ENCODE data around the gene TTC8.
"Not testable (repeated sequence)": the region's sequence is repeated elsewhere in the genome, so short reads cannot be mapped to it uniquely, and the experiment has no call there.

TTC8 gene

GRCh38 chr14:88802596-88802995, 21.9 kb upstream of the TTC8 start:
- Histone ChIP-seq H3K27me3 (ENCODE audit: insufficient read depth, low read length) (no peaks in the 10 kb centered on the region), H3K9me3 (ENCODE audit: low read length) (no peaks in the 10 kb centered on the region), H2AFZ (ENCODE audit: low read depth, low read length) (no peak overlapping the region), H3K4me3 (ENCODE audit: low read length) (no peak overlapping the region), H3K36me3 (ENCODE audit: insufficient read depth, low read length) (no peaks in the 10 kb centered on the region), H3K4me1 (ENCODE audit: insufficient read depth, low read length) (no peaks in the 10 kb centered on the region)

- Histone ChIP-seq H3K27me3 (ENCODE audit: insufficient read depth, low read length) (no peaks in the 10 kb centered on the region), H3K4me3 (ENCODE audit: low read length) (no peak overlapping the region), H3K9me3 (ENCODE audit: low read length) (peaks cover 3% of the 10 kb centered on the region), H3K4me1 (ENCODE audit: insufficient read depth, low read length) (no peaks in the 10 kb centered on the region), H2AFZ (ENCODE audit: low read depth, low read length) (no peak overlapping the region), H3K36me3 (ENCODE audit: insufficient read depth, low read length) (no peaks in the 10 kb centered on the region)
These were observed 20.4 kb upstream of the TTC8 start for GRCh38 chr14:88804035-88804434.

DNA sequence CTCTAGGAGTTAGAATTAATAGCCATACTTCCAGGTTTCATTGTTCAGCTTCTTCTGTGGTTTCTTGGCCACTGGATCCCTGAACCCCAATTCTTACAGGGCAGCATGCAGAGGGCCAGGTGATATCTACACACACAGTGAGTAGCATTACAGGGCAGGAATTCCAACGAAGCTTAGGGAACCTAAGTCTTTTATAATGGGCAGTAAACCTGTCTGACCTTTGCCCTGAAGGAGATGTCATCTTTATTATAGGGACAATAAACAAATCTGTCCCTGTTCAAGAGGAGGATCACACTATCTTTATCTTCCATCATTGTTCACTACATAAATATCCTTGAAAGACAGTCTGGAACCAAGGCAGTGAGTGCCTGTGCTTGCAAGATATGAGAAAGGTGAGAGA, 20.0 kb upstream of the TTC8 start:
- Histone ChIP-seq H3K9me3 (ENCODE audit: low read length) (peaks cover 3% of the 10 kb centered on the region), H3K27me3 (ENCODE audit: insufficient read depth, low read length) (no peaks in the 10 kb centered on the region), H3K4me1 (ENCODE audit: insufficient read depth, low read length) (no peaks in the 10 kb centered on the region), H2AFZ (ENCODE audit: low read depth, low read length) (no peak overlapping the region), H3K4me3 (ENCODE audit: low read length) (no peak overlapping the region), H3K36me3 (ENCODE audit: insufficient read depth, low read length) (no peaks in the 10 kb centered on the region)

- H3K36me3 ChIP-seq (ENCODE audit: insufficient read depth, low read length), result no peaks in the 10 kb centered on the region
- H3K27me3 ChIP-seq (ENCODE audit: insufficient read depth, low read length), result no peaks in the 10 kb centered on the region
- no peak overlapping the region for H2AFZ ChIP-seq (ENCODE audit: low read depth, low read length)
- H3K9me3 ChIP-seq (ENCODE audit: low read length), result peaks cover 3% of the 10 kb centered on the region
- H3K4me3 ChIP-seq (ENCODE audit: low read length), result no peak overlapping the region
- no peaks in the 10 kb centered on the region for H3K4me1 ChIP-seq (ENCODE audit: insufficient read depth, low read length)
These were observed 16.1 kb upstream of the TTC8 start for GRCh38 chr14:88808359-88808758.

GRCh38 chr14:88815980-88816379, 8.5 kb upstream of the TTC8 start:
- H3K27me3 ChIP-seq (ENCODE audit: insufficient read depth, low read length), result no peaks in the 10 kb centered on the region
- no peak overlapping the region for H2AFZ ChIP-seq (ENCODE audit: low read depth, low read length)
- H3K9me3 ChIP-seq (ENCODE audit: low read length), result no peaks in the 10 kb centered on the region
- H3K4me3 ChIP-seq (ENCODE audit: low read length), result no peak overlapping the region
- no peaks in the 10 kb centered on the region for H3K36me3 ChIP-seq (ENCODE audit: insufficient read depth, low read length)
- H3K4me1 ChIP-seq (ENCODE audit: insufficient read depth, low read length), result no peaks in the 10 kb centered on the region

- no peaks in the 10 kb centered on the region for H3K9me3 ChIP-seq (ENCODE audit: low read length)
- no peak overlapping the region for H3K4me3 ChIP-seq (ENCODE audit: low read length)
- H3K27me3 ChIP-seq (ENCODE audit: insufficient read depth, low read length), result no peaks in the 10 kb centered on the region
- peaks cover under 1% of the 10 kb centered on the region for H3K4me1 ChIP-seq (ENCODE audit: insufficient read depth, low read length)
- no peak overlapping the region for H2AFZ ChIP-seq (ENCODE audit: low read depth, low read length)
- no peaks in the 10 kb centered on the region for H3K36me3 ChIP-seq (ENCODE audit: insufficient read depth, low read length)
These were observed 6.4 kb upstream of the TTC8 start for GRCh38 chr14:88818018-88818417.

GRCh38 chr14:88819674-88820073, 4.8 kb upstream of the TTC8 start:
- H2AFZ ChIP-seq (ENCODE audit: low read depth, low read length); H3K4me1 ChIP-seq (ENCODE audit: insufficient read depth, low read length); H3K27me3 ChIP-seq (ENCODE audit: insufficient read depth, low read length); H3K36me3 ChIP-seq (ENCODE audit: insufficient read depth, low read length); H3K9me3 ChIP-seq (ENCODE audit: low read length); H3K4me3 ChIP-seq (ENCODE audit: low read length): not testable (repeated sequence)

GRCh38 chr14:88821378-88821777, 3.1 kb upstream of the TTC8 start:
- H3K9me3 ChIP-seq (ENCODE audit: low read length), result no peaks in the 10 kb centered on the region
- H3K4me3 ChIP-seq (ENCODE audit: low read length), result no peak overlapping the region
- H3K4me1 ChIP-seq (ENCODE audit: insufficient read depth, low read length), result peaks cover 11% of the 10 kb centered on the region
- no peaks in the 10 kb centered on the region for H3K36me3 ChIP-seq (ENCODE audit: insufficient read depth, low read length)
- no peak overlapping the region for H2AFZ ChIP-seq (ENCODE audit: low read depth, low read length)
- H3K27me3 ChIP-seq (ENCODE audit: insufficient read depth, low read length), result no peaks in the 10 kb centered on the region

DNA sequence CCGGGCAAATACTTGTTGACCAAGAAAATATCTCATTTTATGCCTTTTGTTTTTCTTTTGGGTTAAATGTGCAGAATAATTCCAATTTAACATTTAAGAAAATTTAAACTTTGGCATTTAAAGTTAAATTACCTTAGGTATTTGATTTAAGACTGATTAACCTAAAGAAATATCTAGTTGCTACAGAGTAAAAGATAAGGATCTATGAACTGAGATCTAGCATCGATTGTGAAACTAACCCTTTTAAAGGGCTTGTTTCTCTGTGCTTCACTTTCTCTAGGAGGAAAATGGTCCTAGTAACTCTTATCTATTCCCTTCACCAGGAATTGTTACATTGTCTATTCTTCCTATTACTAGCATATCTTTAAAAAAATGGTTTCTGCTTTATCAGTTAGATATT, 2.6 kb upstream of the TTC8 start:
- H3K4me1 ChIP-seq (ENCODE audit: insufficient read depth, low read length), result peaks cover 11% of the 10 kb centered on the region
- no peak overlapping the region for H2AFZ ChIP-seq (ENCODE audit: low read depth, low read length)
- H3K27me3 ChIP-seq (ENCODE audit: insufficient read depth, low read length), result no peaks in the 10 kb centered on the region
- H3K9me3 ChIP-seq (ENCODE audit: low read length), result no peaks in the 10 kb centered on the region
- no peak overlapping the region for H3K4me3 ChIP-seq (ENCODE audit: low read length)
- H3K36me3 ChIP-seq (ENCODE audit: insufficient read depth, low read length), result no peaks in the 10 kb centered on the region

DNA sequence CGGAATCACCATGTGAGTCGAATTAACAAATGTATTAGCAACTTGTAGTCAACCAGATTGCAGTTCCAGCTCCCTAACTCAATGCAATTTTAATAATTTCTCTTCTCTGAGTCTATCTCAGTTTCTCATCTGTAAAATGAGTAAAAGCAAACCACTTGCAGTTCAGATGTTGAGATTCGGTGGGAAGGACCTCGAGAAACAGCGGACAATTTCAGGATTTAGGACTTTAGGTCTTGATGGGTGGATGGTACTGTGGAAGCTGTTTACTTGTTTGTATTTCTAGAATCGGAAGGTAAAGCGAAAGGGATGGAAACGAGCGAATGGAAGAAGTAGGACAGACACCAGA, 510 bp upstream of the TTC8 start:
- Histone ChIP-seq H3K36me3 (ENCODE audit: insufficient read depth, low read length) (no peaks in the 10 kb centered on the region), H3K27me3 (ENCODE audit: insufficient read depth, low read length) (no peaks in the 10 kb centered on the region), H3K9me3 (ENCODE audit: low read length) (no peaks in the 10 kb centered on the region), H2AFZ (ENCODE audit: low read depth, low read length) (peak overlapping the region; percentile 93), H3K4me3 (ENCODE audit: low read length) (peak overlapping the region; percentile 81), H3K4me1 (ENCODE audit: insufficient read depth, low read length) (peaks cover 11% of the 10 kb centered on the region)

DNA sequence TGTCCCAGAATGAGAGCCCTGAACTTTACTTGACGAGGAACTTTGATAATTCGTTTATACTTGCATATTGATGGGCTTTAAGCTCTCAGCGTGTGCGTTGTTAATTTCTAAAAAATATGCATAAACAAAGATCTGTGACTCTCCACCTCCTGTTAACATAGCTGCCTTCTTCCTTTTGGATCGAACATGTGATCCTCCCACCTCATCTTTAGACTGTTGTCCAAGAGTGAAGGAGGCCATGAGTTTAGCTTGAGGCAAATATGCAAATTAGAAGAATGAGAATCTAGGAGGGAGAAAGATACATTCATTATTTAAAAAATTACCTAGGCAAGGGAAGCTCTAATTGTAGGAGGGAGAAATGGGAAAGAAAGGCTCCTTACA, 617 bp downstream of the TTC8 start:
- no peaks in the 10 kb centered on the region for H3K9me3 ChIP-seq (ENCODE audit: low read length)
- H2AFZ ChIP-seq (ENCODE audit: low read depth, low read length), result peak overlapping the region; percentile 93
- H3K27me3 ChIP-seq (ENCODE audit: insufficient read depth, low read length), result no peaks in the 10 kb centered on the region
- peaks cover 11% of the 10 kb centered on the region for H3K4me1 ChIP-seq (ENCODE audit: insufficient read depth, low read length)
- no peaks in the 10 kb centered on the region for H3K36me3 ChIP-seq (ENCODE audit: insufficient read depth, low read length)
- H3K4me3 ChIP-seq (ENCODE audit: low read length), result peak overlapping the region; percentile 81

DNA sequence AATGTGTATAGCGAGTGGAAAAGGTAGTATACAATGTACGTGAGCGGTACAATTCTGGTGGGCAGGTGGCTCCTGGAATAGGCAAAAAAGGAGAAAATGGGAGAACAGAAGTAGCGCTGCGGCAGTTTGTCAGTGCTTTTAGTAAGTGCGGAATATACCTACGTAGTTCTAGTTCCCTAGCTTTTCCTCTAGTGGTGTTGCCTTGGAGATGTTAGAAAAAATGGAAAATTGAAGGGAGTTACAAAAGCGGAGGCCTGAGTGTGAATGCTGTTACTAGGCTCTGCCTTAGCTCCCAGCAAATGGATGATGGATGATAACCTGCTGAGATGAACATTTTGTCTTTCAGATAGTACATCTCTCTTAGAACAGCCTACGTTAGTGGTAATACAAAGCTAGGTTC, 1.1 kb downstream of the TTC8 start:
- H3K36me3 ChIP-seq (ENCODE audit: insufficient read depth, low read length), result no peaks in the 10 kb centered on the region
- peaks cover 11% of the 10 kb centered on the region for H3K4me1 ChIP-seq (ENCODE audit: insufficient read depth, low read length)
- peak overlapping the region; percentile 93 for H2AFZ ChIP-seq (ENCODE audit: low read depth, low read length)
- H3K27me3 ChIP-seq (ENCODE audit: insufficient read depth, low read length), result no peaks in the 10 kb centered on the region
- no peaks in the 10 kb centered on the region for H3K9me3 ChIP-seq (ENCODE audit: low read length)
- peak overlapping the region; percentile 81 for H3K4me3 ChIP-seq (ENCODE audit: low read length)

DNA sequence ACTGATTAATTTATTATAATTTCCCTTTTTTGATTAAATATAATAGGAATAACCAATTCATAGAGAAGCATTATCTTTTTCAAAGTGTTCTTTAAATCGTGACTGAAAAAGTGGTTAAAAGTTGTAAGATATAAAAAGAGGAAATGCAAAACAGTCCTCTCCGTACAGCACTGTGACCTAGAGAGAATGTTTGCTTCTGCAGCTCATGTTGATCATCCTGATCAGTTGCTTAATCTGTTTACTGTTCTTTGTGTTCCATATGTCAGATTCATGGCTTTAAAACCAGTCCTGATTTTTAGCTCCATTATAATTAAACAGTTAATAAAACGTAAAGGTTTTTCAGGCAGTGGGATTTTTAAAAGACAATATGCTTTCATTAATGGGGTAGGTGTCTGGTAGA, 4.7 kb downstream of the TTC8 start:
- no peak overlapping the region for H2AFZ ChIP-seq (ENCODE audit: low read depth, low read length)
- peaks cover 15% of the 10 kb centered on the region for H3K9me3 ChIP-seq (ENCODE audit: low read length)
- no peaks in the 10 kb centered on the region for H3K27me3 ChIP-seq (ENCODE audit: insufficient read depth, low read length)
- H3K4me1 ChIP-seq (ENCODE audit: insufficient read depth, low read length), result peaks cover 4% of the 10 kb centered on the region
- no peak overlapping the region for H3K4me3 ChIP-seq (ENCODE audit: low read length)
- no peaks in the 10 kb centered on the region for H3K36me3 ChIP-seq (ENCODE audit: insufficient read depth, low read length)

- peaks cover 15% of the 10 kb centered on the region for H3K9me3 ChIP-seq (ENCODE audit: low read length)
- no peak overlapping the region for H3K4me3 ChIP-seq (ENCODE audit: low read length)
These were observed 5.3 kb downstream of the TTC8 start for GRCh38 chr14:88829685-88830302.

More at GRCh38 chr14:88829685-88830302, 5.3 kb downstream of the TTC8 start:
- Histone ChIP-seq H3K27me3 (ENCODE audit: insufficient read depth, low read length) (no peaks in the 10 kb centered on the region), H3K4me1 (ENCODE audit: insufficient read depth, low read length) (peaks cover 4% of the 10 kb centered on the region), H2AFZ (ENCODE audit: low read depth, low read length) (no peak overlapping the region), H3K36me3 (ENCODE audit: insufficient read depth, low read length) (no peaks in the 10 kb centered on the region)

Measured in neuron (in vitro differentiated cells).